Inferior parietal cortex (tissue), 1 donor: ENCODE data around the gene IL31RA.
"Not testable (repeated sequence)": the region's sequence is repeated elsewhere in the genome, so short reads cannot be mapped to it uniquely, and the experiment has no call there.

Experiments used
- DNase-seq: peaks from one replicate; pipeline ENCODE4 v3.0.0-alpha.2; 2016; ENCODE audit errors: extremely low spot score

Gene IL31RA

GRCh38 chr5:55925712-55926111 is 74.6 kb downstream of the IL31RA start:
- DNase-seq, result no peak

GRCh38 chr5:55926476-55926875 is 75.3 kb downstream of the IL31RA start:
- no peak for DNase-seq

GRCh38 chr5:55927861-55928655 is 76.9 kb downstream of the IL31RA start:
- no peak for DNase-seq

- no peak for DNase-seq
Observed at GRCh38 chr5:55929020-55929799, 78.1 kb downstream of the IL31RA start.

GRCh38 chr5:55932700-55933099 is 81.5 kb downstream of the IL31RA start:
- no peak for DNase-seq

- DNase-seq, result no peak
Observed at GRCh38 chr5:55933377-55934114, 82.4 kb downstream of the IL31RA start.

- no peak for DNase-seq
Observed at GRCh38 chr5:55934115-55934613, 83.0 kb downstream of the IL31RA start.

GRCh38 chr5:55934720-55935119 is 83.6 kb downstream of the IL31RA start:
- no peak for DNase-seq

GRCh38 chr5:55935371-55935770 is 84.2 kb downstream of the IL31RA start:
- no peak for DNase-seq

GRCh38 chr5:55936100-55936693 is 85.0 kb downstream of the IL31RA start:
- DNase-seq, result peak; percentile 80

GRCh38 chr5:55937598-55937997 is 86.4 kb downstream of the IL31RA start:
- not testable (repeated sequence) for DNase-seq

GRCh38 chr5:55941154-55941553 is 90.0 kb downstream of the IL31RA start:
- DNase-seq, result not testable (repeated sequence)

- DNase-seq, result no peak
Observed at GRCh38 chr5:55959208-55959607, 108.1 kb downstream of the IL31RA start.

GRCh38 chr5:55960779-55961178 is 109.6 kb downstream of the IL31RA start:
- no peak for DNase-seq

GRCh38 chr5:55965525-55965924 is 114.4 kb downstream of the IL31RA start:
- DNase-seq, result no peak

- no peak for DNase-seq
Observed at GRCh38 chr5:55966284-55966683, 115.1 kb downstream of the IL31RA start.

GRCh38 chr5:55969956-55970355 is 118.8 kb downstream of the IL31RA start:
- DNase-seq, result no peak
